Astrocyte (in vitro differentiated cells and primary cell): ENCODE measurements around the gene RUNX1. TPM values are rescaled to one million over a fixed set of nuclear protein-coding genes. Genes with fewer than 3 reads are reported as not detected.
A peak's percentile ranks its signal among the peaks of the same experiment; 100 is the strongest.

ENCODE experiments used
- DNase-seq: peaks from one replicate; pipeline ENCODE4 v3.0.0-alpha.2; 2010; ENCODE audit warnings: low read depth
- FAIRE-seq: peaks from 2 replicates; lab custom pipeline; 2011; peaks lifted over from hg19 to GRCh38; lab: Jason Lieb, UNC
- H2AFZ ChIP-seq: 2 replicates; pipeline ENCODE4 v1.6.0; 2012; ENCODE audit warnings: low read depth, low read length, inconsistent platforms
- H3K27ac ChIP-seq: 2 replicates; pipeline ENCODE4 v1.5.1; 2011; ENCODE audit warnings: low read depth, low read length, inconsistent platforms
- H3K27me3 ChIP-seq: 2 replicates; pipeline ENCODE4 v1.6.0; 2011; ENCODE audit warnings: low read length, inconsistent platforms; ENCODE audit not compliant: insufficient read depth
- H3K36me3 ChIP-seq: 2 replicates; pipeline ENCODE4 v1.5.1; 2011; ENCODE audit warnings: low read length, inconsistent platforms; ENCODE audit not compliant: insufficient read depth
- H3K4me1 ChIP-seq: 2 replicates; pipeline ENCODE4 v1.5.1; 2011; ENCODE audit warnings: low read length, inconsistent platforms; ENCODE audit not compliant: insufficient read depth
- H3K4me2 ChIP-seq: 2 replicates; pipeline ENCODE4 v1.6.0; 2012; ENCODE audit warnings: low read length, inconsistent platforms
- H3K4me3 ChIP-seq: 2 replicates; pipeline ENCODE4 v1.5.1; 2011; ENCODE audit warnings: low read depth, mild to moderate bottlenecking, low read length, inconsistent platforms; ENCODE audit not compliant: insufficient read depth
- H3K79me2 ChIP-seq: 2 replicates; pipeline ENCODE4 v1.6.0; 2012; ENCODE audit warnings: mild to moderate bottlenecking, low read length, inconsistent platforms; ENCODE audit not compliant: insufficient read depth
- H3K9ac ChIP-seq: 2 replicates; pipeline ENCODE4 v1.6.0; 2012; ENCODE audit warnings: mild to moderate bottlenecking, low read length, inconsistent platforms
- H3K9me3 ChIP-seq: 2 replicates; pipeline ENCODE4 v1.5.1; 2012; ENCODE audit warnings: low read depth, mild to moderate bottlenecking, low read length, inconsistent platforms; ENCODE audit not compliant: insufficient read depth
- H4K20me1 ChIP-seq: 2 replicates; pipeline ENCODE4 v1.6.0; 2012; ENCODE audit warnings: low read length, inconsistent platforms; ENCODE audit not compliant: insufficient read depth
- H3K27ac Mint-ChIP-seq: one replicate; pipeline ENCODE4 v1.8.0; 2021; ENCODE audit warnings: mild to moderate bottlenecking, mixed read lengths; ENCODE audit not compliant: unreplicated experiment
- H3K27me3 Mint-ChIP-seq: one replicate; pipeline ENCODE4 v1.8.0; 2021; ENCODE audit warnings: low read depth, mixed read lengths; ENCODE audit not compliant: unreplicated experiment
- H3K36me3 Mint-ChIP-seq: one replicate; pipeline ENCODE4 v1.8.0; 2021; ENCODE audit warnings: low read depth, mixed read lengths; ENCODE audit not compliant: unreplicated experiment
- H3K4me1 Mint-ChIP-seq: one replicate; pipeline ENCODE4 v1.8.0; 2021; ENCODE audit warnings: low read depth, mixed read lengths; ENCODE audit not compliant: unreplicated experiment
- H3K4me3 Mint-ChIP-seq: one replicate; pipeline ENCODE4 v1.8.0; 2021; ENCODE audit warnings: mild to moderate bottlenecking, moderate library complexity, mixed read lengths; ENCODE audit not compliant: unreplicated experiment
- H3K9me3 Mint-ChIP-seq: one replicate; pipeline ENCODE4 v1.8.0; 2021; ENCODE audit warnings: mild to moderate bottlenecking, mixed read lengths; ENCODE audit not compliant: unreplicated experiment
- CTCF ChIP-seq: IDR thresholded peaks from 2 replicates; pipeline ENCODE4 v1.5.1; 2011; ENCODE audit warnings: low read depth, mild to moderate bottlenecking, inconsistent platforms, low read length, moderate library complexity; ENCODE audit not compliant: insufficient read depth
- EZH2 ChIP-seq: IDR thresholded peaks from 2 replicates; pipeline ENCODE4 v1.6.1; 2012; ENCODE audit warnings: mild to moderate bottlenecking, low read length, inconsistent platforms; ENCODE audit not compliant: insufficient read depth
- total RNA-seq: library from RNA; stranded (reverse); gene quantifications from 2 replicates; pipeline ENCODE4 v1.2.1, GENCODE V29; 2021

The RUNX1 gene
- total RNA-seq, 1 donor from 2014 or later, result 84.6 TPM

- Mint-ChIP-seq H3K4me1 (peaks cover 60% of the 10 kb centered on the region), H3K27me3 (no peaks in the 10 kb centered on the region), H3K4me3 (no peak overlapping the region), H3K27ac (no peak overlapping the region), H3K36me3 (peaks cover 38% of the 10 kb centered on the region), H3K9me3 (no peaks in the 10 kb centered on the region)
- peaks cover 30% of the 10 kb centered on the region for H3K36me3 ChIP-seq
- H3K4me3 ChIP-seq, result no peak overlapping the region
- H4K20me1 ChIP-seq, result peaks cover 40% of the 10 kb centered on the region
- no peaks in the 10 kb centered on the region for H3K27me3 ChIP-seq
- no peak overlapping the region for H3K9ac ChIP-seq
- H3K4me2 ChIP-seq, result no peak overlapping the region
- no peak overlapping the region for H3K27ac ChIP-seq
- peaks cover 2% of the 10 kb centered on the region for H3K9me3 ChIP-seq
- TF ChIP-seq CTCF, result no peak
- TF ChIP-seq EZH2, result no peak
- no peak overlapping the region for H2AFZ ChIP-seq
- H3K4me1 ChIP-seq, result peaks cover 24% of the 10 kb centered on the region
- H3K79me2 ChIP-seq, result peaks cover 68% of the 10 kb centered on the region
- DNase-seq (no peak), FAIRE-seq (no peak)
Observed at GRCh38 chr21:34803782-34804370, 245.2 kb downstream of the RUNX1 start.

- H2AFZ ChIP-seq, result no peak overlapping the region
- H3K27ac ChIP-seq, result no peak overlapping the region
- H3K36me3 ChIP-seq, result peaks cover 45% of the 10 kb centered on the region
- Mint-ChIP-seq H3K4me1 (peaks cover 49% of the 10 kb centered on the region), H3K27me3 (no peaks in the 10 kb centered on the region), H3K36me3 (peaks cover 44% of the 10 kb centered on the region), H3K4me3 (no peak overlapping the region), H3K9me3 (no peaks in the 10 kb centered on the region), H3K27ac (peak overlapping the region; percentile 51)
- no peaks in the 10 kb centered on the region for H3K27me3 ChIP-seq
- H3K4me3 ChIP-seq, result no peak overlapping the region
- H3K4me2 ChIP-seq, result no peak overlapping the region
- DNase-seq (no peak), FAIRE-seq (no peak)
- peak overlapping the region; percentile 16 for H3K9ac ChIP-seq
- H3K4me1 ChIP-seq, result peaks cover 9% of the 10 kb centered on the region
- H4K20me1 ChIP-seq, result peaks cover 48% of the 10 kb centered on the region
- H3K9me3 ChIP-seq, result peaks cover 2% of the 10 kb centered on the region
- no peak for TF ChIP-seq EZH2
- no peak for TF ChIP-seq CTCF
- H3K79me2 ChIP-seq, result peaks cover 68% of the 10 kb centered on the region
Observed at GRCh38 chr21:34802180-34802899, 246.8 kb downstream of the RUNX1 start.
